Endodermal cell (in vitro differentiated cells): ENCODE data around the gene AP3B2. TPM values are rescaled to one million over a fixed set of nuclear protein-coding genes. Genes with fewer than 3 reads are reported as not detected.

Experiments used
- DNase-seq: peaks from one replicate; pipeline ENCODE4 v3.0.0-alpha.2; 2017
- H3K27ac ChIP-seq: 2 replicates; pipeline ENCODE4 v1.5.1; 2013; ENCODE audit warnings: mild to moderate bottlenecking, low read depth, low read length, moderate library complexity
- H3K27me3 ChIP-seq: 2 replicates; pipeline ENCODE4 v1.6.1; 2013; ENCODE audit warnings: mild to moderate bottlenecking, low read length, moderate library complexity; ENCODE audit not compliant: insufficient read depth, control insufficient read depth, poor library complexity, severe bottlenecking
- H3K36me3 ChIP-seq: 2 replicates; pipeline ENCODE4 v1.7.0; 2013; ENCODE audit warnings: mild to moderate bottlenecking, low read length, moderate library complexity; ENCODE audit not compliant: control insufficient read depth, insufficient read depth
- H3K4me1 ChIP-seq: one replicate; pipeline ENCODE4 v1.7.0; 2013; ENCODE audit warnings: low read length; ENCODE audit not compliant: control insufficient read depth, insufficient read depth
- H3K4me3 ChIP-seq: 2 replicates; pipeline ENCODE4 v1.5.1; 2013; ENCODE audit warnings: mild to moderate bottlenecking, low read length, moderate library complexity
- H3K9ac ChIP-seq: 2 replicates; pipeline ENCODE4 v1.6.1; 2013; ENCODE audit warnings: mild to moderate bottlenecking, low read length, moderate library complexity; ENCODE audit not compliant: poor library complexity, severe bottlenecking; ENCODE audit errors: extremely low read depth
- H3K9me3 ChIP-seq: 2 replicates; pipeline ENCODE4 v1.6.1; 2013; ENCODE audit warnings: mild to moderate bottlenecking, low read length, moderate library complexity; ENCODE audit not compliant: control insufficient read depth
- H3K27ac Mint-ChIP-seq: 2 replicates; pipeline ENCODE4 v1.8.0; 2020; ENCODE audit warnings: mixed read lengths
- H3K27me3 Mint-ChIP-seq: 2 replicates; pipeline ENCODE4 v1.8.0; 2021; ENCODE audit warnings: mild to moderate bottlenecking, mixed read lengths; ENCODE audit not compliant: insufficient read depth
- H3K36me3 Mint-ChIP-seq: 2 replicates; pipeline ENCODE4 v1.8.0; 2020; ENCODE audit warnings: low read depth, mixed read lengths
- H3K4me1 Mint-ChIP-seq: 2 replicates; pipeline ENCODE4 v1.8.0; 2020; ENCODE audit warnings: mixed read lengths
- H3K4me3 Mint-ChIP-seq: 2 replicates; pipeline ENCODE4 v1.8.0; 2020; ENCODE audit warnings: mild to moderate bottlenecking, moderate library complexity, mixed read lengths
- H3K9me3 Mint-ChIP-seq: 2 replicates; pipeline ENCODE4 v1.8.0; 2020; ENCODE audit warnings: mild to moderate bottlenecking, mixed read lengths
- CTCF ChIP-seq: fragments of 200-600 bp; sonication (generic); conservative IDR thresholded peaks from 2 replicates; pipeline ENCODE4 v1.5.0; 2021; ENCODE audit warnings: antibody characterized with exemption, mild to moderate bottlenecking
- WGBS, 2 experiments: methylation state at CpG; one replicate each; pipeline versions ENCODE4 v1.1.5 to v1.1.7; 2013; ENCODE audit warnings: missing lambda C conversion rate in 2 of 2, mixed read lengths in 1 of 2; ENCODE audit not compliant: insufficient coverage in 1 of 2, insufficient read length in 1 of 2; 5-methylcytosine and 5-hydroxymethylcytosine counted together
- total RNA-seq, 2 donors: library from RNA; stranded (reverse); fragmentation: NEBNext Ultra II Directional in 1 of 2; extraction: Animal tissue kit (Norgen Biotek cat#: 25700) in 1 of 2; gene quantifications; 2 replicates in 1 of 2; 3 replicates in 1 of 2; pipeline ENCODE4 v1.2.1, GENCODE V29; 2021

The AP3B2 gene
- total RNA-seq, 2 donors from 2014 or later: 22.4 to 24.4 TPM

DNA sequence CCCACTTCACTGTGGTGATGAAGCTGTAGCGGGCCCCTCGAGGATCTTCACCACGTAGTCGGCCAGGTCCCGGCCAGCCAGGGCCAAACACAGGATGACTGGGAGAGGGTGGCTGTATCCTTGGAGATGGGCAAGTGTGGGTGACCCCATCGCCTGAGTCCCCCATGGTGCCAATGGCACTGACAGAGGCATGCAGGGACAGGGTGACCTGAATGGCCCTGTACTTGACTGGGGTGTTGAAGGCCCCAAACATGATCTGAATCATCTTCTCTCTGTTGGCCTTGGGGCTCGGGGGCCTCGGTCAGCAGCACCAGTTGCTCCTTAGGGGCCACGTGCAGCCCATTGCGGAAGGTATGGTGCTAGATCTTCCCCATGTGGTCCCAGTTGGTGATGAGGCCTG lies 17.1 kb upstream of the AP3B2 start:
- peaks cover 1% of the 10 kb centered on the region for H3K27me3 Mint-ChIP-seq

GRCh38 chr15:82715003-82715402 lies 5.3 kb upstream of the AP3B2 start:
- H3K9me3 ChIP-seq: no peaks in the 10 kb centered on the region
- no peak overlapping the region for H3K9ac ChIP-seq
- peaks cover 26% of the 10 kb centered on the region for H3K9me3 Mint-ChIP-seq
- WGBS, 2 experiments: 93 to 94% methylated on average over 2 to 4 of the region's 4 CpGs
- no peak for TF ChIP-seq CTCF
- no peak overlapping the region for H3K4me3 Mint-ChIP-seq
- no peaks in the 10 kb centered on the region for H3K4me1 ChIP-seq
- no peak overlapping the region for H3K27ac Mint-ChIP-seq
- H3K27ac ChIP-seq: no peak overlapping the region
- peaks cover 3% of the 10 kb centered on the region for H3K36me3 Mint-ChIP-seq
- peaks cover 16% of the 10 kb centered on the region for H3K27me3 Mint-ChIP-seq
- peaks cover 5% of the 10 kb centered on the region for H3K4me1 Mint-ChIP-seq
- H3K27me3 ChIP-seq: peaks cover 5% of the 10 kb centered on the region
- H3K36me3 ChIP-seq: no peaks in the 10 kb centered on the region
- H3K4me3 ChIP-seq: no peak overlapping the region
- no peak for DNase-seq

More for the DNA sequence above, 17.1 kb upstream of the AP3B2 start:
- Histone ChIP-seq H3K9me3 (no peaks in the 10 kb centered on the region), H3K9ac (no peak overlapping the region), H3K36me3 (no peaks in the 10 kb centered on the region), H3K27me3 (no peaks in the 10 kb centered on the region), H3K27ac (no peak overlapping the region), H3K4me1 (no peaks in the 10 kb centered on the region), H3K4me3 (no peak overlapping the region)
- Mint-ChIP-seq H3K9me3 (no peaks in the 10 kb centered on the region), H3K36me3 (peaks cover 2% of the 10 kb centered on the region), H3K4me3 (no peak overlapping the region), H3K4me1 (no peaks in the 10 kb centered on the region), H3K27ac (no peak overlapping the region)
- 93 to 94% methylated on average over 10 of the region's 10 CpGs for WGBS, 2 experiments
- DNase-seq: no peak
- TF ChIP-seq CTCF: no peak

DNA sequence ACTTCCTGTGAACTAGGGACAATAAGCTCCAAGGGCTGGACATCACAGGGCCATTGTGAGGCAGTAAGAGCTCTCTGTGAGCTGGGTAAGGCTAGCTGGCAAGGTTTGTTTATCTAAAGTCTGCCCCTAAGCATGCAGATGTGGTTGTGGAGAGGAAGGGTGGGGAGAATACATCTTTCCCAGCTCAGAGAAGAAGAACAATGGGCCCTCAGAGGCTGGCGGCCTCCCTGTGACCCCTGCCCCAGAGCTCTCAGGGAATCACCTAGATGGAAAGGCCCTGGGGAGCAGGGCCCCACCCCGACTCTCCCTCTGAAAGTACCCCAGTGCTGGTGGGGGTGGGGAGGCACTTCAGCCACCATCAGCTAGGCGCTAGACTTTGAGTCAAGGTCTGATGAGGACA lies 4.3 kb upstream of the AP3B2 start:
- no peak overlapping the region for H3K4me3 ChIP-seq
- H3K36me3 ChIP-seq: no peaks in the 10 kb centered on the region
- peaks cover 5% of the 10 kb centered on the region for H3K4me1 Mint-ChIP-seq
- peaks cover 3% of the 10 kb centered on the region for H3K36me3 Mint-ChIP-seq
- H3K9ac ChIP-seq: no peak overlapping the region
- H3K27me3 Mint-ChIP-seq: peaks cover 12% of the 10 kb centered on the region
- DNase-seq: no peak
- H3K27ac Mint-ChIP-seq: no peak overlapping the region
- H3K27ac ChIP-seq: no peak overlapping the region
- H3K4me3 Mint-ChIP-seq: no peak overlapping the region
- WGBS, 2 experiments: 80 to 89% methylated on average over 1 to 3 of the region's 3 CpGs
- TF ChIP-seq CTCF: no peak
- H3K27me3 ChIP-seq: peaks cover 5% of the 10 kb centered on the region
- peaks cover 26% of the 10 kb centered on the region for H3K9me3 Mint-ChIP-seq
- no peaks in the 10 kb centered on the region for H3K9me3 ChIP-seq
- no peaks in the 10 kb centered on the region for H3K4me1 ChIP-seq
